Stimulated activated CD4-positive, alpha-beta T cell treated with anti-CD3 and anti-CD28 coated beads, Interleukin-15, amount 100 ng/mL, for 1 hour (primary cell): ENCODE results near the gene CACNA2D4.

ENCODE experiments used
- DNase-seq, 2 donors: peaks; one replicate each; pipeline ENCODE4 v3.0.0-alpha.2; 2020; ENCODE audit warnings: low read depth in 1 of 2, low spot score in 1 of 2

Gene CACNA2D4

DNA sequence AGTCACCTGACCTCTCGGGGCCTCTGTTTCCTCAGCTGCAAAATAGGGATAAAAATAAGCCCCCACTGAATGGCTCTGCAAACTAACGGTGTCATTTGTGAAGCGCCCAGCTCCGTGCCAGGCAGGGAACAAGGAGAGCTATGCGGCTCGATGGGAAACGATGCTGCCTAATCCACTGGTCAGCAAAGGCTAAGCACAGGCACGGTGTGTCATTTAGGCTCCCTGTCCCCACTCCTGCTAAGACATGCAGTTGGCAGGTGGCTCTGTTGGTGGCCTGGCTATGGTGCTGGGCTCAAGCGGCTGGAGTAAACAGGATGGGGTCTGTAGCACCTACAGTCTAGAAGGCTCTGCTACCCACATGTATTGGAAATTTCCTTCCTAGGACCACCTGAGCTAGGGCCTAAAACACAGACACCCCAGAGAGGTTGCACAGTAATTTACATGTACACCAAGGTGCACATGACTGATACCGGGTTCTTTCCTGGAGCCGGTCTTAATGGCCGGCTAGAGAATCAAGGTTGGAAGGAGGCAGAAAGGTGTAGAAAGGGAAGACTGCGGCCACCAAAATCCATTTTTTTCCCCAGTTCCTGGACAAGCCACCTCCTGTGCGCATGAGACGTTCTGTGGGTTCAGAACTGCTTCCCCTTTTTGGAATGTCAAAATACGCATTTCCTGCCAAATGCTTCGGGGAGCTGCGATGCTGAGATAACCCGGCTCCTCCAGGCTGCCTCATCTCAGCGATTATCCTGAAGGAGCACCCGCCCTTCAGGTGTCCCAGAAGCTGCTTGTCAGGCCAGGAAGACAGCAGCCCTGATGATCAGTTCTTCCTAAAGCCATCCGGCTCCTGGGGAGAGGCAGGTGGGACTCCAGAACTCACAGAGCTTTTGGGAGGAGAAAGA lies 1.0 kb downstream of the CACNA2D4 start:
- DNase-seq: no peak

DNA sequence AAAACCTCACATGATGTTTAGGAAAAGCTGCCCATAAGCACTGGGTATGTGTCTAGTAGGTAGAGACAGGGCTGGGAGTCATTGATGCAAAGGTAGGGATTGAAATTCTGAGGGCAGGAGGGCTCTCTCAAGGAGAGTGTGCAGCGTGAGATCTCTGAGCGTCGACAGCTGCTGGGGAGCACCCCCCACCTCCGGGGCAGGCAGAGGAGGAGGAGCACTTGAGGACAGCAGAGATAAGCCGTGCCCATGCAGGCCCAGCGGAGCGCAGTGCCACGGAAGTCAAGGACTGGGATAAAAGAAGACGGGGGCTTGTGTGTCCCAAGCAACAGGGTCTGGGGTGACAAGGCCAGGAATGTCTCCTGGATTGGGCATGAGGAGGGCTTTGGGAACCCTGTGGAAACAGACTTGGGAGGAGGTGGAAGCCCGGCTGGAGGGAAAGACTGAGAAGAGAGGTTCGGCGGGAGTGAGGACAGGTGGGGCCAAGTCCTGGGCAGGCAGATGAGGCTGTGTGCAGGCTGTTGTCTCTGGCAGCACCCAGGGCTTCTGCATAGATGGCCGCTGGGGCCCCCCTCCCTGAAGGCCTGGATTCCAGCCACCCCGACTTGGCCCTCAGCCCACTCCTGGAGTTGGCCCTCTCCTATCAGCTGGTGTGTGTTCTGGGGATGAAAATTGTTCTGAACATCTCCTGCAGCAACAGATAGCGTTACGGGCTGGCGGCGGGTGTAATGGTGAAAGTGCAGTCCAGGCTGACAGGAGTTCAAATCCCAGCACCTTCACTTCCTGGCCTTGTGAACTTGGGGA lies 1.9 kb downstream of the CACNA2D4 start:
- DNase-seq: no peak

DNA sequence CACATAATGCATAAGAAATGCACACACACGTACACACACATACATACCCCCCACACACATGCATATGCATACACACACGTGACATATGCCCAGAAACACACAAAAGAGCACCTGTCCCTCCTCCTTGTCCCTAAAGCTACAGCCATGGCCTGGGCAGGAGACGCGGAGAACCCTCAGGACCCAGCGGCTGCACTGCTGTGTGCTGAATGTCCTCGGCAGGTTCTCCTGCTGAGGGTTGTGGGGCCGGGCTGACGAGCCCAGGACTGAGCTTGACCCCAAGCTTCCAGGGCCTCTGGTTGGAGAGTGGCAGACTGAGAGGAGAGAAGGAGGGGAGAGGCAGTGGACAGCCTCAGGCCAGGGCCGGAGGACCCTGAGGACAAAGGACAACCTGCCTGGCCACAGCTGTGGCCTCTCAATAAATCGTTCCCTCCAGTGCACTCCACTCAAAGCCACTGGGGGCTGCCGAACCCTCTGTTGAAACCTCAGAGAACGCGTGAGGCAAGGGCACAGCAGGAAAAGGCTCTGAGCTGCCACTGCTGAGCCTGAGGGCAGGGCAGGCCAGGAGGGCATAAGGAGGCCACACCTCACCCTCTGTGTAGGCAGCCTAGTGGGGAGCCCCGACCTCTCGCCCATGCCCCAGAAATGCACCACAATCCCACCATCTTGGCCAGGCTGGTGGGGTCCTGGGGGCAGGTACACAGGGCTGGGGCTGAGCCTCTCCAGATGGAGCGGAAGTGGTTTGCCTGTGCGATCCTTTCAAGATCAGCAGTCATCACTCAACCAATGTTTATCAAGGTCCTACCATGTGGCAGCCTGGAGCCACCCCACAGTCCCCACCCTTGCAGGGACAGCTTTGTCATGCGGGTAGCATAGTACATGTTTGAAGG lies 3.1 kb downstream of the CACNA2D4 start:
- DNase-seq: no peak

DNA sequence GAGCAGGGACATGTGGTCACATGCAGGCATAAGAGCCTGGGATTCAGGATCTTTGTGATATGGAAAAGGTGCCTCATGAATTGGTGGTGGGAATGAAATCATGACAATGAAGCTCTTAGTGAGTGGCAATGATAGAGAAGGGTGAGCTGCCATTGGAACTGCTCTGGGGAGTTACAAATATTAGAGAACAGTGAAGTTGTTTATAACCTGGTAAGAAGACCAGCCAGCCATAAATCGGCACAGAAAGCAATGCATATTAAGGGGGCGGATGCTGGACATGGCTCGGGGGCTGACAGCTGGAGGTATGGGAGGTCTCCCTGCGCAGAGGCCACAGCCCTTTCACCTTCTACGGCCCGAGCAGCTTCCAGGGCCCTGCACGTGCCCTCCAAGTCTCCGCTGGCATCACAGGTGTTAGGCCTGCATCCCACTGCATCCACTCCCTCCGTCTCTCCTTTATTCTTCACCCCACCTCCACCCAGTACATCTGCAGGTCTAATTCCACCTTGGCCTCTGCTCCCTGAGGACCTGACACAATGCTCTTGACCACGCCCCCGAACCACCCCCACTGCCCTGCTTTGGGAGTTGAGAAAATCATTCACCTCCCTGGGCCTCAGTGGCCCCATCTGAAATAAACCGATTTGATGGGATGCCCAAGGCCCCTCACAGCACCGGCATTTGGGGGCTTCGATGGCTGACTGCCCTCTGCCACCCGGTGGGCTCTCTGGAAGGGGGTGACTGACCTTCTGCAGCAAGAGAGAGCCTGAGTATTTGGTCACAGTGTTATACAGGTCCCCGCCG lies 4.1 kb downstream of the CACNA2D4 start:
- no peak for DNase-seq

DNA sequence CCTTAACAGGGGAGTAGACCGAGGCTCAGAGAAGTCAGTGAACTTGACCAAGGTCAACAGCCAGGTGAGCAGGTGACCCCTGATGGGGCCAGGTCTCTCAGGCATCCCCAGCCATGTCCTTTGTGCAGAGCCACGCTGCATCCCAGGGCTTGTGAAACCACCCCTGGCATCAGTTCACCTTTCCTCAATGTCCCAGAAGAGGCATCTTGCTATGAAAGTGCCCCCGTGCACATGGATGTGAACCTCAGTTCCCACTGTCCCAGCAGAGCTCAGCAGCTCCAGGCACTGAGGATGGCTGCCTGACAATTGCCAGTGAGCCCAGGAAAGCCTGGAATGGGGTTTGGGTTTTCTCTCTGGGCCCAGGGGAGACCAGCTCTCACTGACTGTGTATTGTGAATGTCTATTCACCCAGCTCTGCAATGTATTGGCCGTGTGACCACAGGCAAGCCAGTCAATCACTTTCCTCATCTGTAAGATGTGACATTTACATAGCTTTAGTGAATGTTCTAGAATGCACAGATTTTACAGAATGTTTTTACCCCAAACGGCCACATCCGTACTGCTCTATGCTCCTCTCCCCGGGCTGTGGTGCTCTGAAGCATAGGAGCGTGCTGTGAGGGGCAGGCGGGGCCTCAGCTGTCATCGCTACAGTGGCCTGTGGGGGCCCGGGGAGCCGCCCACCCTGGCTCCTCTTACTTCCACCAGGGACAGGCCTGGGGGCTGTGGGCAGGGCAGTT lies 4.9 kb downstream of the CACNA2D4 start:
- no peak for DNase-seq

DNA sequence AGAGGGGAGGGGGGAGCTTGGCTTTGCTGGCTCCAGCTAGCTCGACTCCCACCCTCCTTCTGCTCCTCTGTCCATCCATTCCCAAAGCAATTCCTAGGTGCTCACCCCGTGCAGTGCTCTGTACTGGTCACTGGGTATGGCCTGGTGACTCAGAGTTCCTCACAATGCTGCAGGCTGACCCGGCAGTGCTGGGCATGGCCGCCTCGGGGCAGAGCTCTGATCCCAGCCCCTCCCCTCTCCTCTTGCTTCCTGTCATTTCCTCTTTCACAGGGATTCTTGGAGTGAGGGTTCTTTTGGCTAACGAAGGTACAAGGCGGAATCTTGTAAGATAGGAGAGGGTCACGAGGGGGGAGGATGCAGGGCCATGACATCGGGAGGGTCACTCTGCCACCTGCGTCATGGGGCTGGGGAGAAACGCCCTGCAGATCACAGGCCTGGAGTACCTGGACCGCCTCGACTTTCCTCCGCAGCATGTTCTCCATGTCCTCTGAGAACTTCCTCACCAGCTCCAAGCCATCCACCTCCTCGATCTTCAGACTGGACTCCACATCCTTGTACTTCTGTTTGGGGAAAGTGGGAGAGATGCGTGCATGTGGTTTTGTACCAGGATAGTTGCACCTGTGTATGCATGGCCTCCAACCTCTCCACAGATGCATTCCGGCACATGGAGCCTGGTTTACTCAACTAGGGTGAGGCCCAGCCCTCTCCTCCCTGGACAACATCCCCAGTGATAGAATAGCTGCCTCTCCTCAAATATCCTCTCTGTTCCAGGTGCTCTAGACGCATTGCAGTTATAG lies 5.7 kb downstream of the CACNA2D4 start:
- no peak for DNase-seq

DNA sequence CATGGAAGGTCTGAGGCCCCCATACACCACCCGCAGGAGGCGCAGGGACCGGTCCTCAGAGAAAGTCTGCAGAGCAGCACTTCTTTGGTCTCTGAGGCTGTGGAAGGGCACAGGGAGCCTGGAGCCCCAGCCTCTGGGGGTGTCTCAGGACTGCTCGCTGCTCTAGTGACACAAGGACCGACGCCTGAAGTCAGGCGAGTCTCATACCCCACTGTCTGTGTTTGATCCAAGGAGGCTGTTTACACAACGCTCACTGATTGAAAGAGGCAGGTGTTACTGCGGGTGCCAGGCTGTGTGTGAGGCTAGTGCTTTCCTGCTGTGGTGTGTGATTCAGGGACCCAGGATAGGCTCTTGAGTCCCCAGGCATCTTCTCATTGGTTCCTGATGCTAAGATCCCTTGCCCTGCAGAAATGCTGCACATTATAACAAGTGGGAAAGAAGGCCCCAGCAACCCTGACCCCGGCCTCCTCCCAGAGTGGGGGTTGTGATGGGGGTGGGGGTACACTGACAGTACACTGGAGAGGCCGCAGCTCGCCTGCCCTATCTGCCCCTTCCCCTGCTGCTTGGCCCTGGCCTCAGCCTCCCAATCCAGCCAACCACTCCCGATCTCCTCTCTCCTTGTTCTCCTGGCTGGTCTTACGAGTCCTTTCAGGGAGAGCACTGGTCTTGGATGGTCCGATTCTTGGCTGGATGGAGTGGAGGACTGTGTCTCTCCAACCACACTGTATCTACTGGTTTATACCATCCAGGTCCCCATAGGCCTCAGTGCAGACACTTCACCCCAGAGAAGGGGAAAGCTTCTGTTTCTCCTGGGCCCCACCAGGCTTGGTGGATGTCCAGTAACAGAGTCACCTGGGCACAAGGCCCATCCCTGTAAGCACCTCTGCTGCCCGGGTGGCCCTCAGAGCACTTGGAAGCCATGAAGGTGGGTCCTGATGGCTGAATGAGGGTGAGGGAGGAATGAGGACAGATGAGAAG lies 6.6 kb downstream of the CACNA2D4 start:
- no peak for DNase-seq

DNA sequence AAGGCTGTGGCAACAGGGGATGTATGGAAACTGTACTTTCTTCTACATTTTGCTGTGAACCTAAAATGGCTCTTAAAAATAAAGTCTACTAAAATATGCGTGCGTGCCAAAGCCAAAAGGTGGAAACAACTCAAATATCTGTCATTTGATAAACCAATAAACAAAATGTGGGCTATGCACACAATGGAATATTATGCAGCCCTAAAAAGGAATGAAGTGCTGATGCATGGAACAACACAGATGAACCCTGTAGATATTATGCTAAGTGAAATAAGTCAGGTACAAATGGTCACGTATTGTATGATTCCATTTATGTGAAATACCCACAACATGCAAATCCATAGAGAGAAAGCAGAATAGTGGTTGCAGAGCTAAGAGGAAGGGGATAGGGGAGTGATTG lies 8.0 kb downstream of the CACNA2D4 start:
- DNase-seq: no peak

DNA sequence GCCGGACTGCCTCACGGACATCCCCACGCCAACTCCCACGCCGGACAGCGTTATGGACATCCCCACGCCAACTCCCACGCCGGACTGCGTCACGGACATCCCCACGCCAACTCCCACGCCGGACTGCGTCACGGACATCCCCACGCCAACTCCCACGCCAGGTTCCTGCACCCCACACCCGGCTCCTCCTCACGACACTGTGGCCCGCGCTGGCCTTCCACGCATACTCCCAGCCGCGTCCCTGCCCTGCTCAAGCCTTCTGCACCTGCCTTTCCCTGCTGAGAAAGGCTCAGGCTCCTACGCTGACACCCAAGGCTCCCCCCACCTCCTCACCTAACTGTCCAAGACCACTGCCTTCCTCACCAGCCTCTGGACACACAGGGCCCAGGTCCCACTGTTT lies 9.7 kb downstream of the CACNA2D4 start:
- no peak for DNase-seq

DNA sequence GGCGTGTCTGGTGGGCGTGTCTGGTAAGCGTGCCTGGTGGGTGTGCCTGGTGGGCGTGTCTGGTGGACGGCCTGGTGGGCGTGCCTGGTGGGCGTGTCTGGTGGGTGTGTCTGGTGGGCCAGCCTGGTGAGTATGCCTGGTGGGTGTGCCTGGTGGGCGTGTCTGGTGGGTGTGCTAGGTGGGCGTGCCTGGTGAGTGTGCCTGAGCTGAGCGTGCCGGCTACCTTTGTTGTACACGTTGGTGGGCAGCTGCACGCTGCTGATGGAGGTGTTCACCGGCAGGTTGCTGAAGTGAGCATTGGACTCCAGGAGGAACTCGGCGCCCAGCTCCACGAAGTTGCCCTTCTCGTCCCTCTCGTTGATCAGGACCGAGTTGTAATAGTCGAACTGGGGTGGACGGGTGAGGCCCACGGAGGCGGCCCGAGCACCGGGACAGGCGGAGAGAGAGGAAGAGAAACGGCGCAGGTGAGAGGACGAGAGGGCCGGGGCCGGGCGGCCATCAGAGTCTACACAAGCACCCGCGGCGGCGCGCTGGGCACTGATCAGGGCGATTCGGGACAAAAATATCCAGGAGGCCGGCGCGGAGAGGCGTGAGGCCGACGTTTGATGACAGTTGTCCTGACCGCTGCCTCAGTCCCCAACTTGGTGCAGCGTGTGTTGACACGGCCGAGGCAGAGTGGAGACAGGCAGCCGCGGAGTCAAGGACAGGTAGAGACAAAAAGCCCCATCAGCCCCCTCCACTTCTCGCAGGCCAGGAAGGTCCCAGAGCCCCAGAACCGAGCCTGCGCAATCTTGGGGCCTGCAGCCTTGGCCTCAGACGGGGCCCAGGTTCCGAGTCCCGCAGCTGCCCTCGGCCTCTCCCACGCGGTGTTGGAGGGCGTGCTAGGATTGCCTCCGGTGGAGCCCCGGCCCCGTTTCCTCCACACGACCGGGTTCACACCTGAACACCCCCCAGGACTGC lies 10.5 kb downstream of the CACNA2D4 start:
- DNase-seq: no peak

DNA sequence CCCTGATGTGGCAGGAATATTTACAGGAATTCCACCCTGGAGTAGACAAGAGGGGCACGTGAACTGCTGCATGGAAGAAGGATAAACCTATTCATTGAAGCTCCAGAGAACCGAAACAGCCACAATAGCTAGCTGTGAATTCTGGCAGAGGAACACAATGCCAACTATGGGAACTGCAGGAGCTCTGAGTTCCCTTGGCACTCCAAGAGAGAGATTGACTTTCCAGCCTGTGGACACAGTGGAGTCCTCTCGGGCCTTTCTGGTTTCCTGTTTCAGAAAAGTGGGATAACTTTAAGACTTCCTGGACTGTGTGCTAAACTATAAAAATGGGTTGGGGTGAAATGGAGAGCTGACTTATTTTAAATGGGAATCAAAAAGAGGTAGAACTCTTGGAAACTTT lies 11.9 kb downstream of the CACNA2D4 start:
- DNase-seq: no peak

DNA sequence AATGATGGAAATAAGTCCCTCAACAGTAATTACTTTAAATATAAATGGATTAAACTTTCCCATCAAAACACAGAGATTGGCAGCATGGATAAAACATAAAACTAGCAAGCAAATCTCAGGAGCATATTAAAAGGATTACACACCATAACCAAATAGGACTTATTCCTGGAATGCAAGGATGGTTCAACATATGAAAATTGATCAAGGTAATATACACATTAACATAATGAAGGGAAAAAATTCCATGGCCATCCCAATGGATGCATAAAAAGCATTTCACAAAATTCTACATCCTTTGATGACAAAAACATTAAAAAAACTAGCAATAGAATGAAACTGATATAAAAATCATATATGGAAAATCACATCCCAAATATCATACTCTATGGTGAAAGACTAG lies 13.6 kb downstream of the CACNA2D4 start:
- no peak for DNase-seq

DNA sequence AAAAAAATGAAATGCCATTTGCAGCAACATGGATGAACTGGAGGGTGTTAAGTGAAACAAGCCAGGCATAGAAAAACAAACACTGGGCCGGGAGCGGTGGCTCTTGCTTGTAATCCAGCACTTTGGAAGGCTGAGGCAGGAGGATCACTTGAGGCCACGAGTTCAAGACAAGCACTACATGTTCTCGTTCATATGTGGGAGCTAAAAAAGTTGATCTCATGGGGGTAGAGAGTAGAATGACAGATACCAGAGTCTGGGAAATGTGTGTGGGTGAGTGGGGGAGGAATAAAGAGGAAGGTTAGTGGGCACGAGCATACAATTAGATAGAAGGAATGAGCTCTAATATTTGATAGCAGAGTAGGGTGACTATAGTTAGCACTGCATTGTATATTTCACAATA lies 21.5 kb downstream of the CACNA2D4 start:
- no peak for DNase-seq

DNA sequence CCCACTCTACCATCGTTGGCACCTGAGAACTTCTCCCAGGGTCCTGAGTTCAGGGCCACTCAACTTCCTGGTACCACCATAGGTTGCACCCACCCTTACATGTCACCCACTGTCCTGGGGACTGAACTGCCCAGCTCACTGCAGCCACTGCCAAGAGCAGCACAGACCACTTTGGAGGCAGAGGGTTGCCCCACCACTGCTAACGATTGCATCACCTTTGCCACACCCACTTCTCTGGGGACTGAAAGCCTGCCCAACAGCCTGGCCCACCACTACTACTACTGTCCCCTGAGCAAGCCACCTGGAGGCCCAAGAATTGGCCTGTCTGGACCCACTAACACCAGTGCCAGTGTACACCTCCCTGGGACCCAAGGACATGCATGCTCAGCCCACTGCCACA lies 27.6 kb downstream of the CACNA2D4 start:
- DNase-seq: no peak

DNA sequence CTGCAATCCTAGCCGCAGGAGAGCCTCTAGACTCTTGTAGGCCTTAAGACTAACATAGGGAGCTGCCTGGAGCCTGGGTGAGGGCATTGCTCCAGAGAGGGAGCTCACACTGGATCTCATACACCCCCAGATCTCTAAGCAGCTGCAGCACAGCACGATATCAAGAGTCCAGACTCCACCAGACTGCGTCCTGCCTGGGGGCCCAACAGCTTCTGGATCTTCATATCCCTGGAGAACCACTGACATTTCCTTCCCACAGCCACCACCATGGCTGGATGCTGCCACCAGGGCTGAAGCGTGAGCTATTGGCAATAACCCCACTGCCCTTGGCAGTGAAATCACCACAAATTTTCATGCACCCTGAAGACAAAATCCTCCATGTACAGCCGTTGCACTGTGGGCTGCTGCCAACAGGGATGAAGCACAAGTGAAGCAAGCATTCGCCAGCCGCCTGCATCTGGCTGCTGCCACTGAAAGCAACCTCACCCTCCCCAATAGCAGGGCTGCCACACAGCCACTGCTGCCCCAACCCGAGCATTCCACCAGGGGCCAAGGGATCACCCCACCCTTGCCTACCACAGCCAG lies 28.2 kb downstream of the CACNA2D4 start:
- no peak for DNase-seq

DNA sequence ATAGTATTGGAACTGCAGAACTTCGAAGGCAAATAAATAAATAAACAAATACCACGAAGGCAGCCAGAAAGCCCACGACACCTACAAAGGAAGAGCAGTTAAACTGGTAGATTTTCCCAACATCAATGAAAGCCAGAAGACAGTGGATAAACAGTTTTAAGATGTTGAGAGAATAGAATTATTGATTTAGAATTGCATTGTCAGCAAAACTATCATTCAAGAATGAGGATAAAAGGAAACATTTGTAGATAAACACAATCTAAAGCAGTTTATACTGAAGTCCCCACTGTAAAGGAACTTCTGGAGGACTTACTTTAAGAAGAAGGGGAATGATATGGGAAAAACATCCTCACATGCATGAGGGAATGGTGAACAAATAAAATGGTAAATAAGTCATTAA lies 29.5 kb downstream of the CACNA2D4 start:
- no peak for DNase-seq
